ENCODE data around the gene SPECC1L.
"Not testable (repeated sequence)": the region's sequence is repeated elsewhere in the genome, so short reads cannot be mapped to it uniquely, and the experiment has no call there.

SPECC1L gene

GRCh38 chr22:24270556-24271385 is at the start of gene SPECC1L:
Gene SPECC1L (plus strand): TSS chr22:24270831. CDS start chr22:24302232, 31,401 bp downstream.
- DNase-seq, result peak; percentile 89

GRCh38 chr22:24224468-24224867 is 46.2 kb upstream of the SPECC1L start:
- no peak for DNase-seq

- DNase-seq, result no peak
Observed at GRCh38 chr22:24225044-24225601, 45.5 kb upstream of the SPECC1L start.

- no peak for DNase-seq
Observed at GRCh38 chr22:24225951-24226350, 44.7 kb upstream of the SPECC1L start.

- DNase-seq, result peak; percentile 69
Observed at GRCh38 chr22:24230911-24231656, 39.5 kb upstream of the SPECC1L start.

- DNase-seq, result no peak
Observed at GRCh38 chr22:24231706-24232105, 38.9 kb upstream of the SPECC1L start.

- no peak for DNase-seq
Observed at GRCh38 chr22:24232124-24232523, 38.5 kb upstream of the SPECC1L start.

- DNase-seq, result no peak
Observed at GRCh38 chr22:24232725-24233124, 37.9 kb upstream of the SPECC1L start.

- no peak for DNase-seq
Observed at GRCh38 chr22:24233235-24233634, 37.4 kb upstream of the SPECC1L start.

- no peak for DNase-seq
Observed at GRCh38 chr22:24233816-24234215, 36.8 kb upstream of the SPECC1L start.

GRCh38 chr22:24235315-24235714 is 35.3 kb upstream of the SPECC1L start:
- DNase-seq, result no peak

GRCh38 chr22:24236656-24237055 is 34.0 kb upstream of the SPECC1L start:
- no peak for DNase-seq

- DNase-seq, result not testable (repeated sequence)
Observed at GRCh38 chr22:24238101-24238694, 32.4 kb upstream of the SPECC1L start.

GRCh38 chr22:24240381-24240780 is 30.2 kb upstream of the SPECC1L start:
- DNase-seq, result no peak

GRCh38 chr22:24240985-24241692 is 29.5 kb upstream of the SPECC1L start:
- DNase-seq, result not testable (repeated sequence)

GRCh38 chr22:24243417-24243816 is 27.2 kb upstream of the SPECC1L start:
- not testable (repeated sequence) for DNase-seq

- DNase-seq, result no peak
Observed at GRCh38 chr22:24244144-24244787, 26.4 kb upstream of the SPECC1L start.

- not testable (repeated sequence) for DNase-seq
Observed at GRCh38 chr22:24245030-24245431, 25.6 kb upstream of the SPECC1L start, which contains the start of gene GGT5. Gene GGT5 (minus strand): TSS chr22:24245082. CDS start chr22:24244725, 357 bp downstream.

- DNase-seq, result not testable (repeated sequence)
Observed at GRCh38 chr22:24245584-24246561, 24.8 kb upstream of the SPECC1L start.

GRCh38 chr22:24247011-24247507 is 23.6 kb upstream of the SPECC1L start:
- DNase-seq, result no peak

All from stimulated activated CD4-positive, alpha-beta T cell treated with anti-CD3 and anti-CD28 coated beads, Interleukin-4, amount 100 ng/mL, for 1 hour (primary cell).